GM12892 (cell line): ENCODE measurements around the gene COL19A1.

Experiments used
- POLR2A ChIP-seq: IDR thresholded peaks from 2 replicates; pipeline ENCODE4 v1.6.1; 2011; ENCODE audit warnings: low read depth, low read length, control low read depth
- POLR2AphosphoS5 ChIP-seq: IDR thresholded peaks from 2 replicates; pipeline ENCODE4 v1.6.1; 2011; ENCODE audit warnings: low read depth, low read length, control low read depth
- TAF1 ChIP-seq: IDR thresholded peaks from 2 replicates; pipeline ENCODE4 v1.6.1; 2011; ENCODE audit warnings: low read depth, mild to moderate bottlenecking, control low read depth, low read length, borderline replicate concordance

DNA sequence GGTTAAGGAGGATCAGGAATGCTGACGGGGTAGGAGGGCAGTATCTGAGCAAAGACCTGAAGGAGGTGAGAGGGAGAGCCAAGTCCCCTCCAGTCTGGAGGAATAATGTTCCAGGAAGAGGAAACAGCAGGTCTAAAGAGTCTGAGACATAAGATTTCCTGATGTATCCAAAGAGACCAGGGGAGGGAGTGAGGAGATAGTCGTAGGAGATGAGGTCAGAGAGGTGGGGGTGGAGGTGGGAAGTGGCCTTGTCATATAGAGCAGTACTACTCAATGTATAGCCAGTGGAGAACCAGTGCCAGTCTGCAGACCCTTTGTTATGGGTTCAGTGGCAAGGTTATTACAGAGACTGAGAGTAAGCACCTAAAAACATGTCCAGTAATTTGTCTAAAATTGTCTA is 305.9 kb downstream of the COL19A1 start:
- TF ChIP-seq POLR2A (no peak), TAF1 (no peak), POLR2AphosphoS5 (no peak)
